Measurements from ENCODE around the gene TLE4.

GRCh38 chr9:79695531-79696175 is 123.9 kb downstream of the TLE4 start:
- TF ChIP-seq, protein P1, sequence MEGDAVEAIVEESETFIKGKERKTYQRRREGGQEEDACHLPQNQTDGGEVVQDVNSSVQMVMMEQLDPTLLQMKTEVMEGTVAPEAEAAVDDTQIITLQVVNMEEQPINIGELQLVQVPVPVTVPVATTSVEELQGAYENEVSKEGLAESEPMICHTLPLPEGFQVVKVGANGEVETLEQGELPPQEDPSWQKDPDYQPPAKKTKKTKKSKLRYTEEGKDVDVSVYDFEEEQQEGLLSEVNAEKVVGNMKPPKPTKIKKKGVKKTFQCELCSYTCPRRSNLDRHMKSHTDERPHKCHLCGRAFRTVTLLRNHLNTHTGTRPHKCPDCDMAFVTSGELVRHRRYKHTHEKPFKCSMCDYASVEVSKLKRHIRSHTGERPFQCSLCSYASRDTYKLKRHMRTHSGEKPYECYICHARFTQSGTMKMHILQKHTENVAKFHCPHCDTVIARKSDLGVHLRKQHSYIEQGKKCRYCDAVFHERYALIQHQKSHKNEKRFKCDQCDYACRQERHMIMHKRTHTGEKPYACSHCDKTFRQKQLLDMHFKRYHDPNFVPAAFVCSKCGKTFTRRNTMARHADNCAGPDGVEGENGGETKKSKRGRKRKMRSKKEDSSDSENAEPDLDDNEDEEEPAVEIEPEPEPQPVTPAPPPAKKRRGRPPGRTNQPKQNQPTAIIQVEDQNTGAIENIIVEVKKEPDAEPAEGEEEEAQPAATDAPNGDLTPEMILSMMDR (IDR thresholded peaks at IDR 0.05) = no peak
- TF ChIP-seq POLR2A (IDR thresholded peaks at IDR 0.05) = no peak

Measured in Peyer's patch (tissue), 4 donors.